SH-SY5Y (cell line): Measurements from ENCODE around the gene GRM5.

ENCODE experiments used
- GATA2 ChIP-seq: IDR thresholded peaks from 2 replicates; pipeline ENCODE4 v1.6.1; 2011; ENCODE audit warnings: mild to moderate bottlenecking, low read depth, low read length
- GATA3 ChIP-seq: IDR thresholded peaks from 2 replicates; pipeline ENCODE4 v1.6.1; 2011; ENCODE audit warnings: low read depth, mild to moderate bottlenecking, low read length, moderate library complexity

The GRM5 gene

DNA sequence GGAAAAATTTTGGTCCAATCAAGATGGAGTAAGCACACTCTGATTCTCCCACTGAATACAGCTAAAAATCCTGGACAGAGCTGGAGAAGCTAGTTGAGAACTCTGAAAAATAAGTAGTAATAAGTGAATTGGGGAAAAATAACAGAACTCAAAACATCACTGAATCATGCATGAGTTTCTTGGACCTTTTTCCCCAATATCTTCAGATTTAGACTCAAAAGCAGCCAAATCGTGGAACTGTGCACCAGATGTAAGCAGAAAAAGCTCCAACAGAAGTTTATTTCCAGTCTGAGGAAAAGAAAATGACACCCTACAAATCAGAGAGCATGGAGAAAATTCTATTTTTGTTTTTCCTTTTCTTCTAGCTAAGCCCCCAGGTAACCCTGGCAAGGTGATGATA, 448.6 kb downstream of the GRM5 start:
- TF ChIP-seq GATA3 (no peak), GATA2 (no peak)

DNA sequence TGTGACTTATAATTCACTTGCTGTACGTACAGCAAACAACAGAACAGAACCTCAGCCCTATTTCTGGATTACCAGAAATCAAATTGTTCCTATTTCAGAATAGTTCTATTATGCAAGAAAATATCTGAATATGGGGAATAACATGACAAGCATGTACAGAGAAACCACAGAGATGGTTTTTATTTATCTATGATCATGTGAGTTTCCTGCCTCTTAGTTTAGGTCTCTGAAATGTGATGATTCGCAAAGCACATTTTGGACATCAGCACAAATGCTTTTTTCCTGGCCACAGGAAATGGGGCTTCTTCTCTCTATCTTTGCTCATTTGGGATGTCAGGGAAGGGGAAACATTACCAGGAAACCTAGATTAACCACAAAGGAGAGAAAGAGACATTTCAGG, 461.5 kb downstream of the GRM5 start:
- no peak for TF ChIP-seq GATA3
- TF ChIP-seq GATA2, result no peak

DNA sequence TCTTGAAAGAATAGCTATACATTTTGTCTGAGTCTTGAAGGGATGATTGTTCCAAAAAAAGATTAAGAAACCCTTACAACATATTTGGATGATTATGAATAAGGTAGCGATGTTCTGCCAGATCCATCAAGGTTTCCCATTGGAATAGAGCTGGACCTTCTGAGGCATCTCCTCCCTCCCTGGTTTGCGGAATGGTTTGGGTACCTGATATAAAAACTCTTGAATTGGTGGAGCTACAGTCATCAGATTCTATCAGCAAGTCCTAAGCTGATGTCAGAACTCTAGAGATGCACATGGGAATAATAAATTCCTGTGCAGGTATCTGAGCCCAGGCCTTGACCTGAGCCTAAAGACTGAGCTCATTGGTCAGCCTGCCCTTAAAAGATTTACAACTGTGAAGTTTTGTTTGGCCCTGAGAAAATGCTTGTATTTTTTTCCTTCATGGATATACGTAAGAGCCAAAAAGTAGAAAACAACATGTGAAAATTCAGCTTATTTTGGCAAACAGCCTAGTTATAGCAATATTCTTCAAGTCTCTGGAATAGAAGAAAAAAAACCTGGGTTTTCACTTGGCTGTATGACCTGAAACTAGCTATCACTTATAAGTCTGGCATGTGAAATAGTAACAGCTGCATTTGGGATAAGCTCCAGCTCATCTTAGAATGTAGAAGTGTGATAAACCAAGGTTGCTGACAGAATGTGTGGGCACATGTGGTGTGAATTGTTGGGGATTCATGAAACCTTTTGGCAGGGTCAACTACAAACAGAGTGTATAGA, 462.5 kb downstream of the GRM5 start:
- TF ChIP-seq GATA3, result no peak
- no peak for TF ChIP-seq GATA2

DNA sequence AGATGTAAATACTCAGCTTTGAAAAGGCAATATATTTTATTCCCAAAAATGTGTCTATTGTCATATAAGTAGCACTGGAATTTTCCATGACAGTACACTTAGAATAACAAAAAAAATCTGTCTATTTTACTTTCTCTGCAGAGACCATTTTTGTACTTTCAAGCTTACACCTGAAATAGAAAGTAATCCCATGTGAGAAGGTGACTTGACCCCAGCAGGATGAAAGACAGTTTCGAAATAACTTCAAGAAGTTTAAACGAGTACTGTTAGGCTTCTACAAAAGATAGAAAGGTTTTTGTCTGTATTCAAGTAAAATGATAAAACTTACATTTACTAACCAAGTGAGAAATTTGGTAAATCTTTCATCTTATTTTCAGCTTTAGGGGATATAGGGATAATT, 468.4 kb downstream of the GRM5 start:
- TF ChIP-seq GATA2 (no peak), GATA3 (no peak)

DNA sequence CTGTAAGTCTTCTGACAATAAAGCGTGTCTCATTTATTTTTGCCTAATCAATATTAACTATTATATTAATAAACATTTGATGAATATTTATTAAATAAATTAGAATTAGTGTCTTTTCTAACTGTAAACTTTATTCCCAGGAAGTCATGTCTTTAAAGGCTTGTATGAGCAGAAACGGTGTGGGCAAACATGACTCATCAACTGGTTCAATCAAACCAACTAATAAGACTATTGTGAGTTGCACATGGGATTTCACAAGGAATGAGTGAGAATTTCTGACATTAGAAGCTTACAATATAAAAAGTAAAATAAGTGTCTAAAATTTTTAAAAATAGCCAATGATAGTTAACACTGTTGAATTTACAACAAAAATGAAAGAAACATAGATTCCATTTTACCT, 469.0 kb downstream of the GRM5 start:
- TF ChIP-seq GATA2 (no peak), GATA3 (no peak)

DNA sequence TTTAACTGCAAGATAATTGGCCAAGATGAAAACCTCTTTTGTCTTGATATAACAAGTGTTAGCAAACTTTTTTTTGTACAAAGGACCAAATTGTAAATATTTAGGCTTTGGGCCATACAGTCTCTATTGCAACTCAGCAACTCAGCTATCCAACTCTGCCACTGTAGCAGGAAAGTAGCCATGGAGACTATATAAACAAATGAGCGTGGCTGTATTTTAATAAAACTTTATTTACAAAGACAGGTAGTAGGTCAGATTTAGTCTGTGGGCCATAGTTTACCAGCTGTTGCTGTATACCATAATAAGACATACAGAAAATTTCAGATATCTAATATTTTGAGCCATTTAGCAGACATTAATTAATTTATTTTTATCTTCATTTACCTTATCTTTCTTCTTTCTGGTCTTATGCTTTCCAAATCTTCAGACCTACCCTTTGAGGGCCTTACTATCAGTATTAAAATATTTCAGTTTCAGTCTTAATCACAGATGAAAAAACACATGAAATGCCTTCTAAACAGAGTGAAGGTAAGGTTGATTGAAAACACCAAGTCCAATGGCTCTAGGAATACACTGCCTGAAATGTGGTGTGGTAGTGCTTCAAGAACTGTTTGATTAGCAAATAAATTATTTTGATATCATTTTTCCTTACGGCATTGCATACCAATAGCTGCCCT, 471.4 kb downstream of the GRM5 start:
- TF ChIP-seq GATA2 (no peak), GATA3 (no peak)

DNA sequence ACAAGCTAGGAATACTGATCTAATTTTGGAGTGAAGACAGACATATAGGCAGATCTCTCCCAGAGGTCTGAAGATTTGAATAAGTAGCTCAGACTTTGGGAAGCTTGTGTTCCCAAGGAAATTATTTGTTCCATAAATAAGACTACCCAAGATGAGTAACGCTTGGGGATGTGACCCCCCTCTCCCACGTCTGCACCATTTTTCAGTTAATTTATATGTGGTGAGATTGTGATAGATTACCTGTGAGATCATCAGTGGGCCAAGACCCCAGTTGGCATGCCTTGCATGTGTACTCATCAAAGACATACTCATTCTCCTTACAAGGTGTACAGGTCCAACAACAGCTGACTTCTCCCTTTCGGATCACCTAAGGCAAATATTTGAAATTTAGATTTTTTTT, 475.4 kb downstream of the GRM5 start:
- TF ChIP-seq GATA2 (no peak), GATA3 (no peak)

DNA sequence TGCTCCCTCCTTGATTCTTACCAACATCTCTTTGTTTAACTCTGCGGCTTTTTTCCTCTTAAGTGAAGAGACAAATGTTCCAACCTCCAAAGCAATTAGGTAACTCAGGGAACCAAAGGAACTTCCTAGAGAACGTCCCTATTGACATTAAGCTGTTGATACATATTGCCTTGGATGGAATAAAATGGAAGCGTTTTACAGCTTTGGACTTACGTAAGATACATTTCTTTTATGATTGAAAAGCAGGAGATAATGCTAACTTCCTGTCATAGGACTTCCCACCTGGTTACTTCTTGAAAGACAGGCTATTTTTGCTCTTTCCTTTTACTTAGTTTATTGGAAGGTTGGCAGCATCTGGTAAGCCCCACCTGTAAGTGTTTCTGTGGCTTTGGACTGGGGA, 482.5 kb downstream of the GRM5 start:
- TF ChIP-seq GATA2 (no peak), GATA3 (no peak)

DNA sequence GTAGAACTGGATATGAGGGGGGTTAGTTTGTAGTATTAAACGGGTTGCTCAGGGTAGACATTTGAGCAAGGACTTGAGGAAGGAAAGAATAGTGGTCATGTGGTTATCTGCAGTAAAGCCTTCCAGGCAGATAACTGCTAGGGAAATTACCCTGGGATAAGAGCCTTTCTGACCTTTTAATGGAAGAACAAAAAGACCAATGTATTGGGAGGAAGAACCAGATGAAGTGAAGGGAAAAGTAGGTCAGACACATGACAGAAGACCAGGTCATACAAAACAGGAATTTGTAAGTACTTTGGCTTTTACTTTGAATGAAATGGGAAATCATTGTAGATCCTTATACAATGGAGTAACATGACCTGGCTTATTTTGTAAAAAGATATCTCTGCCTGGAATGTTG, 486.3 kb downstream of the GRM5 start:
- TF ChIP-seq GATA2 (no peak), GATA3 (no peak)

DNA sequence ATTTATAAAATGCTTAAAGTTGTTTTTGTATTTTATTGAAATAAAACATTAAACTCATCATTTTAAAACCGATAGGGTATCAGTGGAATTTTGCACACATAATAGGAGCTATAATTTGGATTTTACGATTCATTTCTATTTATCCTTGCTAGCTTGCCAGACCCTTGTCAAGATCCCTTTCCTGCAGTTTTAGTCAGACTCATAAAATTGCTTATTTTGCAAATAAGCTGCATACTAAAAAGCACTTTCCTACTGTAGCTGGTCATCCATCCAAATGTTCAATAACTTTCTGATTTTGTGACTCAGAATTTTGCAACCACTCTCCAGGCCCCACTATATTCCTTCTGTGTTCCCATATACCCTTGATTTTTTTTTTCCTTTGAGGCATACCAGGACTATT, 489.0 kb downstream of the GRM5 start:
- TF ChIP-seq GATA2 (no peak), GATA3 (no peak)

DNA sequence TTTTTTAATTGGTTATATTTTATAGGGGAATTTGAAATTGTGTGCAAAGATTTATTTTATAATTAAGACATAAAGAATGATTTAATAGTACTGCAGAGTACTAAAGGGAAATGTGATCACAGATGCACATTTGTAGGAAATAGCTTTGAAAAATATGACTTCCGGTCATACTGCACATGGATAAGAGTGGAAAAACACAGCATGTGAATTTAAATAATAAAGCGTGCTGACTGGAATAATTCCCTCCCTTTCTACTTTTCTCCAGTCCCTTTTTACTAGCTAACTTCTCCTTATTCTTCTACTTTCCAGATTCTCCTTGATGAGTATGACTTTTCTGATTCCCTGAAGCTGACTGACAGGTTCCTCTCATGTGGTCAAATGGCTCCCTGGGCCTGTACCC, 489.9 kb downstream of the GRM5 start:
- TF ChIP-seq GATA2, result no peak
- TF ChIP-seq GATA3, result no peak

DNA sequence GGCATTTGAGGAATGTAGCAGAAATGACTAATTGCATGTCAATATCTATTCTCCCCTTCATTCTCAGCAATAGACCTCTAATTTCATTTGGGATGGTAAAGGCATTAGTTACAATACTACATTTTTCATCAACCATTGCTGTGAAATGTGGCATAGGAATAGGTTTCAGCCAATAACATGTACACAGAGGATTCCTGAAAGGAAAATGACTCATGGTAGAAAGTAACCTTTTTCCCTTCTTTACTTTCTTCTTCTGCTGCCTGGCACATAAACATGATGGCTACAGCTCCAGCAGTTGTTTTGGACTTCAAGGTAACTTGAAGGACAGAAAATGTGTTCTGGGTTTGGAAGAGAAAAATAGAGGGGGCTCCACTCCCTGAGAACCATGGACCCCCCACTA, 496.4 kb downstream of the GRM5 start:
- TF ChIP-seq GATA3 (no peak), GATA2 (no peak)

DNA sequence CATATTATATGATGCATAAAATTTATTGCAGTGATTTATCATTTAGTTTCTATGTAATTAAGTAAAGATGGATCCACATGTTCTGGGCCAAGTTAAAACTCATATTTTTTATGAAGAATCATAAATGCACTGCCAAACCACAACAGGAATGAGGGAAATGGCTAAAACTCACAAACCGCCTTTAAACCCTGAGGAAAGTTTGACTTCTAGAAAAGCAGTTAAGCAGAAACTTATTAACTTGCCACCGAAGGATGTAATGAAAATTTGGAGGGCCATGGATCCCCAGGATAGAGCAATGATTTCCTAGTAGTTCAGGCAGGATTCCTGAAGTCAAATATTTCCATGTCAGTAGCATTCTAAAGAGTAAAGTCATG, 510.0 kb downstream of the GRM5 start:
- TF ChIP-seq GATA3, result no peak
- TF ChIP-seq GATA2, result no peak

DNA sequence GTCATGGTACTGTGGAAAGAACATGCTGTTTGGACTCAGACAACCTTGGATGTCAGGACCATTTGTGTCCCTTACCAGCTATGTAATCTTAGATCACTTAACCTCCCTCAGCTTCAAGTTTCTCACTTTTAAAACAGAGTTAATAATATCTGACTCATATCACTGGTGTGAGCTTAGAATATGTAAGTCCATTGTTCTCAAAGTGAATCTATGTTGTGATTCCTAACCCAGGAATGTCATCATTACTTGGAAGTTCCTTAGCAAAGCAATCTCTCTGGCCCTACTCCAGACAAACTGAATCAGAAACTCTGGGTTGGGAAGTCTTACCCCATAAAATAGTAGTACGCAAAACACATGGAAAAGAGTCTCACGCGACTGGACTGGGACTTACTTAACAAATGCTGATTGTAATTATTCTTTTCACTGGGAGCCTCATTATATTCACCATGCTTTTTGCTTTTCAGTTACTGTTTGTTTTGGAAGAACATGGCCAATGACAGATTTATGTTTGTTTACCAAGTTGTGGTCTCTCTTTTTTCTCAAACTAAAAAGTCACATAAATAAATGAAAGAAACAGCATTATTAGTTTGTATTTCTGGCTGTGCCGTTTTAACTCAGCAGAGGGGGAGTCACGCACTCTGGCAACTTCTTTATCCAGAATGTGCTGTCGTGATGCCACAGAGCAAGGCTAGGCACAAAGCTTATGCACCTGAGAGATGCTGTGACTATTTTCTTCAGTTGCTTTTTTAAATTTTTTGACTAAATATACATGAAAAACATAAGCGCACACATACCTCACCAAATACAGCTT, 510.6 kb downstream of the GRM5 start:
- TF ChIP-seq GATA2 (no peak), GATA3 (no peak)
